Measurements from ENCODE around the gene BMX.

The BMX gene

GRCh38 chrX:15576019-15576418 lies 75.4 kb downstream of the BMX start:
- DNase-seq, result no peak

- no peak for DNase-seq
Measured at GRCh38 chrX:15579778-15580747, 79.5 kb downstream of the BMX start.

GRCh38 chrX:15594371-15594770 lies 93.8 kb downstream of the BMX start:
- DNase-seq, result no peak

GRCh38 chrX:15598026-15598425 lies 97.4 kb downstream of the BMX start:
- no peak for DNase-seq

- DNase-seq, result no peak
Measured at GRCh38 chrX:15599461-15599860, 98.9 kb downstream of the BMX start.

- no peak for DNase-seq
Measured at GRCh38 chrX:15600049-15600448, 99.4 kb downstream of the BMX start.

- no peak for DNase-seq
Measured at GRCh38 chrX:15600745-15601144, 100.1 kb downstream of the BMX start, which contains the start of gene ACE2. Gene ACE2 (minus strand): TSS chrX:15600960. CDS start chrX:15600911, 49 bp downstream.

GRCh38 chrX:15601932-15602331 lies 101.3 kb downstream of the BMX start:
- DNase-seq, result no peak

GRCh38 chrX:15602761-15603160 lies 102.2 kb downstream of the BMX start:
- DNase-seq, result no peak

GRCh38 chrX:15605226-15605625 lies 104.6 kb downstream of the BMX start:
- no peak for DNase-seq

All from 8988T (cell line).